Prostate gland (tissue), 2 donors: Measurements from ENCODE around the gene RECK.

ENCODE experiments used
- POLR2A ChIP-seq: fragments of 450-650 bp; IDR thresholded peaks from one replicate; pipeline ENCODE4 v1.6.1; 2016; ENCODE audit warnings: antibody characterized with exemption, mild to moderate bottlenecking
- TF ChIP-seq, protein P1 (sequence below), 4 experiments: fragments of 200-600 bp in 2 of 4; fragments of 450-650 bp in 2 of 4; sonication (generic) in 2 of 4; IDR thresholded peaks; 1 replicate in 3 of 4; 2 replicates in 1 of 4; pipeline ENCODE4 v1.5.1; 2016 to 2019; ENCODE audit warnings: antibody characterized with exemption in 4 of 4, mild to moderate bottlenecking in 2 of 4, moderate library complexity in 2 of 4

DNA sequence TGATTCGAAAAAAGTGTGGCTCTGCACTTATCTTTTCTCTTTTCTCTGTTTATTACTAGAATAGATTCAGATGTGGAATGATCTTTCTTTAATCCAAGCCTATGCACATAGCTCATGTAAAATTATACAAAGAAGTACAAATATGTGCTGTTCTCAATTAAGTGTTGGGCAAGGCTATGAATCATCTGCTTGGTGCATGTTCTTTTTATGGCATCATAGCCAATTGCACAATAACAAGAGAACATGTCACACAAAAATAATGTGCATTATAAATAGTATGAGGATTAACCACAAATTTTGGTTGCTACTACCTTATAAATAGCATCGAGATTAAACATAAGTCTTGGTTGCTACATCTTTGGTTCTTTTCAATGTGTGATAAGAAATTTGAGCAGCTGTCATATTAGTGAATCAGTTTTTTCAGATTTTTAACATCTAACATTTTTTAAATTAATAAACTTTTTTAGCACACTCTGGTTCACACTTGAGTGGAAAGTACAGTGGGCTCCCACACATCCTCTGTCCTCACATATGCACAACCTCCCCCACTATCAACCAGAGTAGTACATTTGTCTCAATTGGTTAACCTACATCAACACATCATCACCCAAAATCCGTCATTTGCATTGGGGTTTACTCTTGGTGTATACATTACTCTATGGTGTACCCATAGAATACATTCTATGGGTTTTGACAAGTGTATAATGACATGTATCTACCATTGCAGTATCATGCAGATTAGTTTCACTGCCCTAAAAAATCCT is 6.8 kb upstream of the RECK start:
- TF ChIP-seq, protein P1, sequence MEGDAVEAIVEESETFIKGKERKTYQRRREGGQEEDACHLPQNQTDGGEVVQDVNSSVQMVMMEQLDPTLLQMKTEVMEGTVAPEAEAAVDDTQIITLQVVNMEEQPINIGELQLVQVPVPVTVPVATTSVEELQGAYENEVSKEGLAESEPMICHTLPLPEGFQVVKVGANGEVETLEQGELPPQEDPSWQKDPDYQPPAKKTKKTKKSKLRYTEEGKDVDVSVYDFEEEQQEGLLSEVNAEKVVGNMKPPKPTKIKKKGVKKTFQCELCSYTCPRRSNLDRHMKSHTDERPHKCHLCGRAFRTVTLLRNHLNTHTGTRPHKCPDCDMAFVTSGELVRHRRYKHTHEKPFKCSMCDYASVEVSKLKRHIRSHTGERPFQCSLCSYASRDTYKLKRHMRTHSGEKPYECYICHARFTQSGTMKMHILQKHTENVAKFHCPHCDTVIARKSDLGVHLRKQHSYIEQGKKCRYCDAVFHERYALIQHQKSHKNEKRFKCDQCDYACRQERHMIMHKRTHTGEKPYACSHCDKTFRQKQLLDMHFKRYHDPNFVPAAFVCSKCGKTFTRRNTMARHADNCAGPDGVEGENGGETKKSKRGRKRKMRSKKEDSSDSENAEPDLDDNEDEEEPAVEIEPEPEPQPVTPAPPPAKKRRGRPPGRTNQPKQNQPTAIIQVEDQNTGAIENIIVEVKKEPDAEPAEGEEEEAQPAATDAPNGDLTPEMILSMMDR (IDR thresholded peaks at IDR 0.05): no peak
- no peak for TF ChIP-seq POLR2A
